ENCODE results near the gene ARAP3.

DNA sequence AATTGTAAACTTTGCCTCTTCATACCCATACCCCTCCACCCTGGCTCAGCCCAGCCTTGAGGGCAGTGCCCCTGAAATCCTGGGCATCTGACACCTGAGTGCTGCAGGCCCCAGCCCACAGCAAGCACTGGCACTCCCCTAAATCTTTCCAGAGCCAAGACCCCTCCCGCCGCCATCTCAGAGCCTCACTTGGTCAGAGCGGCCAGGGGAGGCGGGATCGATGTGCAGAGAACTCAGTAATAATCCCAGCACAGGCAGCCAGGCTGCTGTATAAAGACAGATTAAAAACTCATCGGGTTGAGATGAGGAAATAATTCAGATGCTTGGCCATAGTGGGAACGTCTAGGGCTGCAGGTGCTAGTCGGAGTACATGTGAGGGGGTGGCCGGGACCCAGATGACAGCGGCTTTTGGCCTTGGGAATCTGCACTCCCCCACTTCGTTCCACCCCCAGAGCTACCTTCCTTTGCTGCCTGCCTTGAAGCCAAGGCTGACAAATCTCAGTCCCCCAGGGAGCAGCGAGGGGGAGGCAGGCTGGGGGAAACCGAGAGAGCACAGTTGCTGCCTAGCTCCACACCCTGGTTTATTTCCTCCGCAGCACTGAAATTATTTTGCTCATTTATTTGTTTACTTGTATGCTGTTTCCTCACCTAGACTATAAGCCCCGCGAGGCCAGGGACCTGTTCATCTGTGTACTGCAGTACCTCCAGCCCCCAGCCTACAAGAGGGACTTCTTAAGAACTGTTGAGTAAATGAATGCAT, 19.5 kb upstream of the ARAP3 start:
- TF ChIP-seq, protein P1, sequence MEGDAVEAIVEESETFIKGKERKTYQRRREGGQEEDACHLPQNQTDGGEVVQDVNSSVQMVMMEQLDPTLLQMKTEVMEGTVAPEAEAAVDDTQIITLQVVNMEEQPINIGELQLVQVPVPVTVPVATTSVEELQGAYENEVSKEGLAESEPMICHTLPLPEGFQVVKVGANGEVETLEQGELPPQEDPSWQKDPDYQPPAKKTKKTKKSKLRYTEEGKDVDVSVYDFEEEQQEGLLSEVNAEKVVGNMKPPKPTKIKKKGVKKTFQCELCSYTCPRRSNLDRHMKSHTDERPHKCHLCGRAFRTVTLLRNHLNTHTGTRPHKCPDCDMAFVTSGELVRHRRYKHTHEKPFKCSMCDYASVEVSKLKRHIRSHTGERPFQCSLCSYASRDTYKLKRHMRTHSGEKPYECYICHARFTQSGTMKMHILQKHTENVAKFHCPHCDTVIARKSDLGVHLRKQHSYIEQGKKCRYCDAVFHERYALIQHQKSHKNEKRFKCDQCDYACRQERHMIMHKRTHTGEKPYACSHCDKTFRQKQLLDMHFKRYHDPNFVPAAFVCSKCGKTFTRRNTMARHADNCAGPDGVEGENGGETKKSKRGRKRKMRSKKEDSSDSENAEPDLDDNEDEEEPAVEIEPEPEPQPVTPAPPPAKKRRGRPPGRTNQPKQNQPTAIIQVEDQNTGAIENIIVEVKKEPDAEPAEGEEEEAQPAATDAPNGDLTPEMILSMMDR (IDR thresholded peaks at IDR 0.05): no peak
- TF ChIP-seq POLR2A (IDR thresholded peaks at IDR 0.05): no peak

All from testis (tissue), 2 donors.